ENCODE measurements around the gene LRIT2. TPM values are rescaled to one million over a fixed set of nuclear protein-coding genes. Genes with fewer than 3 reads are reported as not detected.

The LRIT2 gene, protein sequence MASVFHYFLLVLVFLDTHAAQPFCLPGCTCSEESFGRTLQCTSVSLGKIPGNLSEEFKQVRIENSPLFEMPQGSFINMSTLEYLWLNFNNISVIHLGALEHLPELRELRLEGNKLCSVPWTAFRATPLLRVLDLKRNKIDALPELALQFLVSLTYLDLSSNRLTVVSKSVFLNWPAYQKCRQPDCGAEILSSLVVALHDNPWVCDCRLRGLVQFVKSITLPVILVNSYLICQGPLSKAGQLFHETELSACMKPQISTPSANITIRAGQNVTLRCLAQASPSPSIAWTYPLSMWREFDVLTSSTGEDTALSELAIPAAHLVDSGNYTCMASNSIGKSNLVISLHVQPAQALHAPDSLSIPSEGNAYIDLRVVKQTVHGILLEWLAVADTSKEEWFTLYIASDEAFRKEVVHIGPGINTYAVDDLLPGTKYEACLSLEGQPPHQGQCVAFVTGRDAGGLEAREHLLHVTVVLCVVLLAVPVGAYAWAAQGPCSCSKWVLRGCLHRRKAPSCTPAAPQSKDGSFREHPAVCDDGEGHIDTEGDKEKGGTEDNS
- total RNA-seq = not detected
- not detected for polyA plus RNA-seq
- long read RNA-seq, donor 1 = 0 reads
- long read RNA-seq, donor 2 = 0 reads
- long read RNA-seq, donor 3 = 0 reads
- long read RNA-seq, donor 4 = 0 reads
- long read RNA-seq, donor 5 = 0 reads
- long read RNA-seq, donor 6 = 0 reads
- long read RNA-seq, donor 7 = 0 reads
- long read RNA-seq, donor 8 = 0 reads
- long read RNA-seq, donor 9 = 0 reads
- long read RNA-seq, donor 10 = 0 reads

DNA sequence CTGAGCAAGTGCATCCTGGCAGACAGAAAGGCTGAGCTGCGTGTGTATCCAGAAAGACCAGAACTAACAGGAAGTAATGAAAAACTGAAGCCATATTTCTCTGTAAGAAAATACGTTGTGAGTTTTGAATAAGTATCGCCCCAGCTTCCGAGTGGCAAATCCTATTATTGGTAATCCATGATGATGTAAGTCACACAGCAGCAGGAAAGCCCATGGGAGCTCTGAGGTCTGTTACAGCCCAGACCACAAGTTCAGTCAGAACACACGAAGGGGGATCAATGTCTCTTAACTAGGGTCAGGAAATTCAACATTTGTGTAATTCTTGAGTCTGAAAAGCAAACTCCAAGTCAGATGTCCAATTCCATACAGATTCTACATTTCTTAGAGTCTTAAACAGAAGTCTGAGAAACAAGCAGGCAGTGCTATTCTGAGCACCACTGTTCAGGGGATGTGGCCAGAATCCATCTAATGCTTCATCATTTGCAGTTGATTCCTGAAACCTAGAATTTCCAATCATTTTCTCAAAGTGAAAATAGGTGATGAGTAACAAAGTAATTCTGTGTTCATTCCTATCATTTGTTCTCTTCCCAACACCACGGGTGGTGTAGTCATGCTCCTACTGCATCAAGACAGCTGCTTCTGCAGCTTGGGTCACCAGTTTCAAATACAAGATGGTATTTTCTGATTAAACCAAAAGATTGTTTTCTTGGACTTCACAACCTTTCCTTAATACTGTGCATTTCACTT, at the start of gene LRIT2:
LRIT2 (minus strand) TSS at position 118 of the 747 bp plus-strand sequence; CDS start at position 94, 24 bp downstream.
- no peak for TF ChIP-seq POLR2A (IDR thresholded peaks at IDR 0.05)
- TF ChIP-seq, protein P1, sequence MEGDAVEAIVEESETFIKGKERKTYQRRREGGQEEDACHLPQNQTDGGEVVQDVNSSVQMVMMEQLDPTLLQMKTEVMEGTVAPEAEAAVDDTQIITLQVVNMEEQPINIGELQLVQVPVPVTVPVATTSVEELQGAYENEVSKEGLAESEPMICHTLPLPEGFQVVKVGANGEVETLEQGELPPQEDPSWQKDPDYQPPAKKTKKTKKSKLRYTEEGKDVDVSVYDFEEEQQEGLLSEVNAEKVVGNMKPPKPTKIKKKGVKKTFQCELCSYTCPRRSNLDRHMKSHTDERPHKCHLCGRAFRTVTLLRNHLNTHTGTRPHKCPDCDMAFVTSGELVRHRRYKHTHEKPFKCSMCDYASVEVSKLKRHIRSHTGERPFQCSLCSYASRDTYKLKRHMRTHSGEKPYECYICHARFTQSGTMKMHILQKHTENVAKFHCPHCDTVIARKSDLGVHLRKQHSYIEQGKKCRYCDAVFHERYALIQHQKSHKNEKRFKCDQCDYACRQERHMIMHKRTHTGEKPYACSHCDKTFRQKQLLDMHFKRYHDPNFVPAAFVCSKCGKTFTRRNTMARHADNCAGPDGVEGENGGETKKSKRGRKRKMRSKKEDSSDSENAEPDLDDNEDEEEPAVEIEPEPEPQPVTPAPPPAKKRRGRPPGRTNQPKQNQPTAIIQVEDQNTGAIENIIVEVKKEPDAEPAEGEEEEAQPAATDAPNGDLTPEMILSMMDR (IDR thresholded peaks at IDR 0.05) = no peak
- Histone ChIP-seq H3K4me1 (replicated peaks in 1 of 2) (no peaks in the 10 kb centered on the region), H3K27me3 (no peaks in the 10 kb centered on the region), H3K36me3 (replicated peaks in 1 of 2) (no peaks in the 10 kb centered on the region), H3K27ac (no peak within 1 kb of the TSS), H3K4me3 (no peak within 1 kb of the TSS), H3K9me3 (replicated peaks in 1 of 3) (no peaks in the 10 kb centered on the region)
- WGBS, 4 donors = 54 to 70% (median 59%) methylated on average over 6 of the region's 6 CpGs
- intact Hi-C loops (cut with DNase I) = no loop called here
- no peak for DNase-seq

DNA sequence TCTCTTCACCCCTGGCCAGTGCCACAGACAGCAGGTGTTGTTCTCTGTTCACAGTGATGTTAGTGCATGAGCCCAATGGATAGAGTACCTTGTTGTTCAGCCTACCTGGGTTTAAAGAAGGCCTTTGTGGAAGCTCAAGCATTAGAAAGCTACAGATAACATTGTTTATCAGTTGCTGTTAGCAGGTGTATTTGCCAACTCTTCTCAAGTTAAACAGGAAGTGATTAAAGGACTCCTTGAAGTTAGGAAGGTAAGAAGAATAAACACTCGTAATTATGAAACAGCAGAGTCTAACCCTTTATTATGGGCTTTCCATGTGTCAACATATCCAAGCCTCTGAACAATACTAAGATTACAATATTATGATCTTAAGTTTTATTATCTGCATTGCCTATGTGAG, 45.4 kb upstream of the LRIT2 start:
- 53 to 72% (median 62%) methylated on average over 1 of the region's 1 CpG for WGBS, 4 donors
- H3K9me3 ChIP-seq (replicated peaks in 1 of 3) = no peaks in the 10 kb centered on the region
- TF ChIP-seq POLR2A (IDR thresholded peaks at IDR 0.05) = no peak
- TF ChIP-seq, protein P1 (IDR thresholded peaks at IDR 0.05) = no peak
- no peak overlapping the region for H3K27ac ChIP-seq
- intact Hi-C loops (cut with DNase I) = no loop called here
- H3K27me3 ChIP-seq = peaks cover 2% of the 10 kb centered on the region
- no peak for DNase-seq
- H3K4me3 ChIP-seq = no peak overlapping the region
- H3K4me1 ChIP-seq (replicated peaks in 1 of 2) = no peaks in the 10 kb centered on the region
- H3K36me3 ChIP-seq (replicated peaks in 1 of 2) = no peaks in the 10 kb centered on the region

DNA sequence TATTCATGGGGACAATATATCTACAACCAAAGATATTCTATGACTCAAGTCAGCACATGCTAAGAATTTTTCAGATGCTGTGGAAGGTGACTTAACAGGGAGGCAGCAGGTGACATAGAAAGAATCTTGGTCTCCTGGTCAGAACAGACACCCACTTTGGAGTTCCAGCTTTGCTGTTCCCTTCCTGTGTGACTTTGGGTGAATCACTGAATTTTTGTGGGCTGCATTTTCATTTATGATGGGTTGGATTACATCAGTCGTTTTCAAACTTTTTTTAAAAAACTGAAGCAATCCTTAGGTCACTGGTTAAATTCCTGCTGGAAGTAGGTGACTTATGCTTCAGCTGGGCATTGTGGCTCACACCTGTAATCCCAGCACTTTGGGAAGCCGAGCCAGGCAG, 44.4 kb upstream of the LRIT2 start:
- intact Hi-C loops (cut with DNase I) = loop anchor here (5.0 to 10.0 kb wide), 2 partner anchors 105 to 268 kb away; no protein-coding TSS in a partner anchor

More for the DNA sequence above, 44.4 kb upstream of the LRIT2 start:
- TF ChIP-seq, protein P1 (IDR thresholded peaks at IDR 0.05) = no peak
- no peak for TF ChIP-seq POLR2A (IDR thresholded peaks at IDR 0.05)
- peaks cover 2% of the 10 kb centered on the region for H3K27me3 ChIP-seq
- H3K9me3 ChIP-seq (replicated peaks in 1 of 3) = no peaks in the 10 kb centered on the region
- H3K27ac ChIP-seq = no peak overlapping the region
- WGBS, 4 donors = 49 to 66% (median 54%) methylated on average over 2 of the region's 2 CpGs
- H3K4me1 ChIP-seq (replicated peaks in 1 of 2) = no peaks in the 10 kb centered on the region
- H3K4me3 ChIP-seq = no peak overlapping the region
- no peaks in the 10 kb centered on the region for H3K36me3 ChIP-seq (replicated peaks in 1 of 2)
- no peak for DNase-seq

All from adrenal gland (tissue), 19 donors.